CD4-positive, CD25-positive, alpha-beta regulatory T cell (primary cell): Measurements from ENCODE around the gene SIN3B. TPM values are rescaled to one million over a fixed set of nuclear protein-coding genes. Genes with fewer than 3 reads are reported as not detected.
A peak's percentile ranks its signal among the peaks of the same experiment; 100 is the strongest.

Experiments used
- ATAC-seq, 2 donors: fragments of 150-1000 bp; cut with Tn5 transposase; one replicate each; pipeline ENCODE4 v1.10.0; 2021; ENCODE audit warnings: low read depth in 2 of 2, moderate number of reproducible peaks in 2 of 2, moderate library complexity in 1 of 2
- DNase-seq, 3 donors: peaks; one replicate each; pipeline versions ENCODE4 v3.0.0 to v3.0.0-alpha.2; 2012 to 2022; ENCODE audit warnings: mixed read lengths in 1 of 3
- H3K27ac ChIP-seq: one replicate; pipeline ENCODE4 v1.7.0; 2013; ENCODE audit warnings: mild to moderate bottlenecking, low read length; ENCODE audit not compliant: insufficient read depth, poor library complexity, severe bottlenecking
- H3K27me3 ChIP-seq: one replicate; pipeline ENCODE4 v1.7.0; 2013; ENCODE audit warnings: low read length; ENCODE audit not compliant: control insufficient read depth, insufficient read depth
- H3K36me3 ChIP-seq: one replicate; pipeline ENCODE4 v1.7.0; 2013; ENCODE audit warnings: mild to moderate bottlenecking, low read length, moderate library complexity; ENCODE audit not compliant: control insufficient read depth, insufficient read depth
- H3K4me1 ChIP-seq: 2 replicates; pipeline ENCODE4 v1.7.0; 2013; ENCODE audit warnings: mild to moderate bottlenecking, low read length; ENCODE audit not compliant: insufficient read depth, control insufficient read depth, poor library complexity, severe bottlenecking
- H3K4me3 ChIP-seq: one replicate; pipeline ENCODE4 v1.7.0; 2013; ENCODE audit warnings: low read depth, mild to moderate bottlenecking, low read length, moderate library complexity
- H3K9me3 ChIP-seq, 2 experiments: 1 replicate in 1 of 2; 2 replicates in 1 of 2; pipeline ENCODE4 v1.7.0; 2013; ENCODE audit warnings: low read length in 2 of 2, mild to moderate bottlenecking in 1 of 2, moderate library complexity in 1 of 2; ENCODE audit not compliant: control insufficient read depth in 2 of 2
- H3K27ac Mint-ChIP-seq, 3 donors: one replicate each; pipeline ENCODE4 v1.8.0; 2020 to 2022; ENCODE audit warnings: mild to moderate bottlenecking in 3 of 3, mixed read lengths in 3 of 3, moderate library complexity in 2 of 3
- H3K27me3 Mint-ChIP-seq: one replicate; pipeline ENCODE4 v1.8.0; 2022; ENCODE audit warnings: mild to moderate bottlenecking, mixed read lengths
- H3K36me3 Mint-ChIP-seq: one replicate; pipeline ENCODE4 v1.8.0; 2020; ENCODE audit warnings: mixed read lengths
- H3K4me1 Mint-ChIP-seq, 4 donors: one replicate each; pipeline ENCODE4 v1.8.0; 2020 to 2022; ENCODE audit warnings: mixed read lengths in 4 of 4, mild to moderate bottlenecking in 1 of 4
- H3K4me3 Mint-ChIP-seq, 4 donors: one replicate each; pipeline ENCODE4 v1.8.0; 2020 to 2022; ENCODE audit warnings: mild to moderate bottlenecking in 4 of 4, mixed read lengths in 4 of 4, moderate library complexity in 3 of 4
- H3K9me3 Mint-ChIP-seq, 7 donors: one replicate each; pipeline ENCODE4 v1.8.0; 2020 to 2022; ENCODE audit warnings: mixed read lengths in 7 of 7, mild to moderate bottlenecking in 3 of 7, moderate library complexity in 2 of 7
- polyA plus RNA-seq, 4 donors: library from polyadenylated mRNA; unstranded; fragments of 300-500 nt; fragmentation: Illumina TruSeq; gene quantifications; one replicate each; pipeline ENCODE4 v1.2.3, GENCODE V29; 2021
- total RNA-seq: library from RNA; stranded (reverse); gene quantifications from one replicate; pipeline ENCODE4 v1.2.3, GENCODE V29; 2022

SIN3B gene
- total and polyA plus RNA-seq, 5 donors from 2014 or later: 2.2 to 82.3 (median 4.6) TPM

GRCh38 chr19:16860118-16860517, 30.9 kb downstream of the SIN3B start:
- H3K4me1 Mint-ChIP-seq: peaks cover 0 to 2% (median under 1%) of the 10 kb centered on the region in 4 donors
- H3K9me3 ChIP-seq: no peaks in the 10 kb centered on the region
- ATAC-seq (no peak), DNase-seq (no peak)
- no peak overlapping the region for H3K27ac ChIP-seq
- H3K36me3 Mint-ChIP-seq: peaks cover 32% of the 10 kb centered on the region
- no peak overlapping the region for H3K4me3 Mint-ChIP-seq
- no peak overlapping the region for H3K27ac Mint-ChIP-seq
- H3K27me3 Mint-ChIP-seq: no peaks in the 10 kb centered on the region
- no peaks in the 10 kb centered on the region for H3K4me1 ChIP-seq
- H3K9me3 Mint-ChIP-seq: no peaks in the 10 kb centered on the region
- no peaks in the 10 kb centered on the region for H3K27me3 ChIP-seq
- peaks cover 25% of the 10 kb centered on the region for H3K36me3 ChIP-seq
- no peak overlapping the region for H3K4me3 ChIP-seq

GRCh38 chr19:16861011-16861410, 31.8 kb downstream of the SIN3B start:
- Mint-ChIP-seq H3K4me3 (no peak overlapping the region), H3K36me3 (peaks cover 34% of the 10 kb centered on the region), H3K4me1 (peaks cover 0 to 2% (median under 1%) of the 10 kb centered on the region in 4 donors), H3K27me3 (no peaks in the 10 kb centered on the region), H3K27ac (no peak overlapping the region), H3K9me3 (no peaks in the 10 kb centered on the region)
- Histone ChIP-seq H3K9me3 (no peaks in the 10 kb centered on the region), H3K36me3 (peaks cover 33% of the 10 kb centered on the region), H3K27ac (no peak overlapping the region), H3K4me3 (no peak overlapping the region), H3K4me1 (no peaks in the 10 kb centered on the region), H3K27me3 (no peaks in the 10 kb centered on the region)
- DNase-seq (no peak), ATAC-seq (no peak)

GRCh38 chr19:16861834-16862233, 32.6 kb downstream of the SIN3B start:
- H3K36me3 Mint-ChIP-seq: peaks cover 34% of the 10 kb centered on the region
- Histone ChIP-seq H3K9me3 (no peaks in the 10 kb centered on the region), H3K27ac (no peak overlapping the region), H3K4me3 (no peak overlapping the region), H3K36me3 (peaks cover 41% of the 10 kb centered on the region), H3K27me3 (no peaks in the 10 kb centered on the region), H3K4me1 (no peaks in the 10 kb centered on the region)
- ATAC-seq: no peak
- no peak for DNase-seq
- H3K4me3 Mint-ChIP-seq: no peak overlapping the region
- H3K4me1 Mint-ChIP-seq: peaks cover 0 to 2% (median under 1%) of the 10 kb centered on the region in 4 donors
- H3K9me3 Mint-ChIP-seq: no peaks in the 10 kb centered on the region
- H3K27me3 Mint-ChIP-seq: no peaks in the 10 kb centered on the region
- H3K27ac Mint-ChIP-seq: no peak overlapping the region

GRCh38 chr19:16862826-16863415, 33.7 kb downstream of the SIN3B start:
- Mint-ChIP-seq H3K4me1 (peaks cover 0 to 2% (median under 1%) of the 10 kb centered on the region in 4 donors), H3K9me3 (no peaks in the 10 kb centered on the region), H3K4me3 (no peak overlapping the region), H3K27me3 (no peaks in the 10 kb centered on the region), H3K27ac (peak overlapping the region in 1 of 3 donors; percentile 69), H3K36me3 (peaks cover 33% of the 10 kb centered on the region)
- H3K27me3 ChIP-seq: no peaks in the 10 kb centered on the region
- H3K36me3 ChIP-seq: peaks cover 51% of the 10 kb centered on the region
- H3K4me3 ChIP-seq: no peak overlapping the region
- no peaks in the 10 kb centered on the region for H3K9me3 ChIP-seq
- DNase-seq (no peak), ATAC-seq (no peak)
- no peaks in the 10 kb centered on the region for H3K4me1 ChIP-seq
- no peak overlapping the region for H3K27ac ChIP-seq

GRCh38 chr19:16867211-16867610, 38.0 kb downstream of the SIN3B start:
- Histone ChIP-seq H3K9me3 (no peaks in the 10 kb centered on the region), H3K36me3 (peaks cover 66% of the 10 kb centered on the region), H3K27me3 (no peaks in the 10 kb centered on the region), H3K4me1 (no peaks in the 10 kb centered on the region), H3K4me3 (no peak overlapping the region), H3K27ac (no peak overlapping the region)
- Mint-ChIP-seq H3K9me3 (no peaks in the 10 kb centered on the region), H3K4me3 (no peak overlapping the region), H3K27me3 (no peaks in the 10 kb centered on the region), H3K36me3 (peaks cover 35% of the 10 kb centered on the region), H3K27ac (no peak overlapping the region), H3K4me1 (peaks cover 0 to 2% (median 0%) of the 10 kb centered on the region in 4 donors)
- DNase-seq (no peak), ATAC-seq (no peak)

GRCh38 chr19:16868423-16869130, 39.4 kb downstream of the SIN3B start:
- Mint-ChIP-seq H3K27me3 (no peaks in the 10 kb centered on the region), H3K4me3 (no peak overlapping the region), H3K36me3 (peaks cover 26% of the 10 kb centered on the region), H3K27ac (no peak overlapping the region), H3K4me1 (peaks cover 0 to 1% (median 0%) of the 10 kb centered on the region in 4 donors), H3K9me3 (no peaks in the 10 kb centered on the region)
- no peak for ATAC-seq
- Histone ChIP-seq H3K27me3 (no peaks in the 10 kb centered on the region), H3K4me1 (no peaks in the 10 kb centered on the region), H3K9me3 (no peaks in the 10 kb centered on the region), H3K4me3 (no peak overlapping the region), H3K27ac (no peak overlapping the region), H3K36me3 (peaks cover 53% of the 10 kb centered on the region)
- DNase-seq: no peak

- H3K27me3 Mint-ChIP-seq: no peaks in the 10 kb centered on the region
- H3K4me1 ChIP-seq: no peaks in the 10 kb centered on the region
- H3K4me1 Mint-ChIP-seq: peaks cover 0 to 10% (median 8%) of the 10 kb centered on the region in 4 donors
- ATAC-seq (no peak), DNase-seq (no peak)
- no peak overlapping the region for H3K27ac Mint-ChIP-seq
- peaks cover 48% of the 10 kb centered on the region for H3K36me3 ChIP-seq
- H3K4me3 Mint-ChIP-seq: no peak overlapping the region
- H3K27ac ChIP-seq: no peak overlapping the region
- no peaks in the 10 kb centered on the region for H3K27me3 ChIP-seq
- H3K4me3 ChIP-seq: no peak overlapping the region
- no peaks in the 10 kb centered on the region for H3K9me3 ChIP-seq
- peaks cover 0 to 1% (median 0%) of the 10 kb centered on the region in 7 donors for H3K9me3 Mint-ChIP-seq
- H3K36me3 Mint-ChIP-seq: peaks cover 35% of the 10 kb centered on the region
Measured at GRCh38 chr19:16869331-16869972, 40.3 kb downstream of the SIN3B start.
